ENCODE measurements around the gene VOPP1.
"Not testable (repeated sequence)": the region's sequence is repeated elsewhere in the genome, so short reads cannot be mapped to it uniquely, and the experiment has no call there.

Gene VOPP1

DNA sequence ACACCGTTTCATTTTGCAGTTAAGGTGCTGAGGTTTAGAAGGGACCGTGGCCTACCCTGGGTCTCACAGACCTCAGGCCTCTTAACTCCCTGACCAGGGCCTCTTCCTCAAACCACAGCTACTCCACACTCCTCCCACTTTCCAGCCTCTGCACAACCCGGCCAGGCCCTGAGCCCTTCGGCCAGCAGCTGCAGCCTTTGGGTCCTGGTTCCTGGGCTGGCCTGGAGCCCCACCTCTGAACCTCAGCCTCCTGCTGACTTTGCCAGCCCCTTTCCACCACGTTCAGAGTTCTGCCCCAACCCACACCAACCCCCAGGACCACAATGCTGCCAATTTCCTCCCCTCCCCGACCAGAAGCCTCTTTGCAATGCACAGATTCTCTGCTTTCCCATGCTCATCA, 84.1 kb downstream of the VOPP1 start:
- no peak for DNase-seq (ENCODE audit: low read depth)

DNA sequence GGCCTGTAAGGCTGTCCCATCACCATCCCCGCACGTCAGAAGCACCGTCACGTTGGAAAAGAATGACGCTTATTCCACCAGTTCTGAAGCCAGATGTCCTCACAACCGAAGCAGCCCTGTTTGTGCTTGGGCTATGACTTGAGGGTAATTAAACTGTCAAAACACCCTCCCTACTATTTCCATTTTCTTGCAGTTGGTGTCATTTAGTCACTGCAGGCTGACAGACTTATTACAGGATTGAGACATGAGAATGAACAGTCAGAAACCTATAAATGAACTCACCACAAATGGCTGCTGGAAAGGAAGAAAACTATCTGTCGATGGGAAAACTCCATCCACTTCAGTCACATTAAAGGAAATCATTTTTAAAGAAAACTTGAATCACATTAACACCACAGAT, 85.3 kb downstream of the VOPP1 start:
- no peak for DNase-seq (ENCODE audit: low read depth)

DNA sequence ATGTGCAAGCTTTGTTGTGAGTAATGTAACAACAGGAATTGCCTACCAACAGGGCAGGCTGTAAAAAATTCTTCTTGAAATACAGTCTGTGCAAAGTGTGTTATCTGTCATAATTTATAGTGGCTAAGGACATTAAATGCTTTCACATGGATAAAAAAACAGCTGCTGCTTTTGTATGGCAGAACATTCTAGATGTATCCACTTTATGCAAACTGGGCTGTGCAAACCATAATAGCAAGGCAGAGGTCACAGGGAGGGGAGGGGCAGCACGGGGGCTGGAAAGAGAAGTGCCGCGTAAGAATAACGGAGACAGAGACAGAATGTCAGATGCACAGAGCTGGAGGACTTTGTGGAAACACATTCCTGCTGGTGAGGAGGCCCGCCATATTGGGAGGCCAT, 86.1 kb downstream of the VOPP1 start:
- no peak for DNase-seq (ENCODE audit: low read depth)

DNA sequence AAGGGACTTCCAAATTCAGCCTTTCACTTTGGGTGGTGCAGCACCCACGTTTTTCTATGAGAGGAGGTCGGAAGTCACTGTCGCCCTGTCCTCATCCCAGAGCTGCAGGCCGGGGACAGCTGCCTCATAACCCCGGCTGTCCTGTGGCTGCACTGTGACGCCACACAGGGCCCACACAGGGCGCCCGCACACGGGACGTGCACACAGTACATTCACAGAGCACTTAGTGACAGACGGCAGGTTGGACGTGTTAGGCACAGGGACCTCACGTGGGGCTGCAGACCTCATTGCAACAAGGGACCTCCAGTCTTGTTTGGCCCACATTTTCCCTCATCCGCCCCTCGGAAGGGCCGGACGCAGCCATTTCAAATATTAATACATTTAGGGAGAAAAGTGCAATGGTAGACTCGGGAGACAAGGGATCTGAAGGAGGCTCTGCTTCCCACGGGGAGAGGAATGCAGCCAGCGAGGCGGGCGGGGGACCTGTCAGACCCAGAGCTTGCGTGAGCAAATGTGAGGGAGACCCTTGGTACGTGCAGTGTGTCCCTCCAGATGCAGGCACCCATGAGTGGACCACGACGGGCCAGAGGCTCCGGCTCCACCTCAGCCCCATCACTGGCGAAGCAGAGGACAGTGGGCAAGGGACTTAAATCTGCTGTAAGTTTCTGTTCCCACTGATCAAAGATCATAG, 86.7 kb downstream of the VOPP1 start:
- no peak for DNase-seq (ENCODE audit: low read depth)

DNA sequence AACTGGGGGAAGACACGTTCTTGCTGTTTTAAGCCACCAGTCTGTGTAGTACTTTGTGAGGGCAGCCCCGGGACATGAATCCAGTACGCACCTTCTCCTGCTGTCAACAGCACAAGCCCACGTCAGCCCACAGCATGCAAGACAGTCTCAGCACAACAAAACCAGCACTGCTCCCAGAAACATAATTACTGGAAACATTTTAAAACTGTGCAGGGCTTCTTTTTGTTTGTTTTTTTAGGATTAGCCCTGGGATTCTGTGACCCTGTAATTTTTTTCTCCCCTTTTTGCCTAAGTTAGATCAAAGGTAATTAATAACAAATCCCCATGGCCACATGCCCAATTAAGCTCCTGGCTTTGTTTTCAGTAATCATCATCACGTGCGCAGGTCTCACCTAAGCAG, 87.5 kb downstream of the VOPP1 start:
- DNase-seq (ENCODE audit: low read depth): no peak

DNA sequence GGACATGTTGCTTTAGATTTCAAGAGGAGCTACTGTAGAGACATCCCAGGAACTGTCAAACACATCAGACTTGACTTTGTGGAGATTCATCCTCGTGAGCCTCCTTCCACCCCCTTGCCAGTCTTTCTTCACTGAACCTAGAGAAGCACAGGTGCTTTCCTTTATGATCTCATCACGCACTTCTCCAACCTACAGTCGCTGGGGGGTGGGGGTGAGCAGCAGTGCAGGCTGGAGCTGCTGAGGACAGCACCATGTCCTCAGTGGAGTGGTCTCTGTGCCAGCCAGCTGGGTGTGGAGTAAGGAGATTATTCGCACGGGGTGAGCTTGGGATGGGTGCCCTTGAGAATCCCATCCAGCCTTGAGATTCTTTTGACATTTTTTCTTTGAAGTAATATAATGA, 88.1 kb downstream of the VOPP1 start:
- DNase-seq (ENCODE audit: low read depth): no peak

DNA sequence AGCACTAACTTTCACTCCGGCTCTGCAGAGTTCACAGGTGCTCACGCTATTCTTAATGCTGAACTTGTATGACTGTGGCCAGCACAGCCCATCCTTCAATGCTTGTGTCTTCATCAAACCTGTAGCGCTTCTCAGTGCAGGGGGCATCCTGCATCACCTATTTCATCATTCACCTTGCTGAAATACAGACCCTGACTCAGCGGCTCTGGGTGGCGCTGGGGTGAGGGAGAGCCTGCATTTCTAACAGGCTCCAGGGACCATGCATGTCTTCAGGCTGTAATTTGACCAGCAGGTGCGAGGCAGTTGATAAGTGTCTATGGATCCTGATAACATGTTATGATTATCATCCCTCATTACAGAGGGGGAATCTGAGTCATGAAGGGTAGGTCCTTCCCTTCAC, 89.3 kb downstream of the VOPP1 start:
- no peak for DNase-seq (ENCODE audit: low read depth)

DNA sequence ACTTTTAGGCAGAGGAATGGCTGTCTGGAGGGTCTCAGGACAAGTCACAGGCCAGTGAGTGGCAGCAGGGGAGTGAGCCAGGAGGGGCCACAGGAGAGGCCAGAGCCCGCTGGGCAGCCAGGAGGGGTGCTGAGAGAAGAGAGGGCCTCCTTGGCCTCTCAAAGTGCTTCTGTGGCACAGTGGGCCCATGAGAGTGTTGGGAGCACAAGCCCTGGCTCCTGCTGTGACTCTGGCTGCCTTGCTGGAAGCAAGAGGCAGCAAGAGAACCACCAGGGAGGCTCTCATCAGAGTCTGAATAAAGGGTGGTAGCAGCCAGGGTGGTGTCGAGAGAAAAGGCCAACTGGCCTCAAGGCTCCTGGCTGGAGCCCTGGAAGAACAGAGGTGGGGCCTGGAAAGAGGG, 91.1 kb downstream of the VOPP1 start:
- DNase-seq (ENCODE audit: low read depth): no peak

DNA sequence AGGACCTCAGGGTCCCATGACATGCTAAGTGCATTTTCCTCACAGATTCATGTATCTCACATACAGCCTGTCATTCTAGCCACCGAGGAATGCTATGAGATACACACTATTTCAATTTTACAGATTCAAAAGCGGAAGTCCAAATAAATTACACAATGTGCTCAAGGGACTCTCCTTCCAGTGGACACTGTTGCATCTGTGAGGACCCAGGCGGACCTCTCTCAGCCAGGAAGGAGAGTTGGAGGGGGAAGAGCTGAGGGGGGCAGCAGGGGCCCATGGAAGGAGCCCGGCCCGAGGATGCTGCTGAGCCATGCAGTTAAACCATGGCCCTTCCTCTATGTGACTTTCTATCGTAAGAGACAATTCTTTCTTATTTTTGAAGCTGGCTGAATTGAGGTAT, 93.6 kb downstream of the VOPP1 start:
- no peak for DNase-seq (ENCODE audit: low read depth)

DNA sequence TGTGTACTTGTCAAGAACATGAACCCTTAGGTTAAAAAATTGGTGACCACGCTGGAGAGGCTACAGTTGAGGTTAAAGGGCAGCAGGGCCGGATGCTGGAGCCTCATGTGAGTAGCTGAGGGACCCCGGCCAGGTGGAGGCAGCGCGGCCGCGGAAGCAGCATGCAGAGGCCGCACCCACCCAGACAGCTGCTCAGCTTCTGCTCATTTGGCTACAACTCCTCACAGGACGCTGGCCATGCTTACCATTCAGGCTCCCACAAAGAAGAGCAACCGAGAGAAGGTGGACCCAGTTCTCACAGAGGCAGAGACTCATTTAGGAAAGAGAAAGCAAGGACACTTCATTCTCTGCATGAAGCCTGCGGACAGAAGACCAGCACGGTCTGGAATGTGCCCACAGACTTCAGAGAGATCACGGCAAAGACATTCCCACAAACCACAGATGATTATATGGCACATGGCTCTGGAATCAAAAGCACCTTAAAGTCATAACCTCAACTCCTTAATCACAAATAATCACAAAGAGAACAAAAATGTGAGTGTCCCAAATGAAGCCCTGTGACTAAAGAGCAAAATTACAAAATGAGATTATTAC, 94.4 kb downstream of the VOPP1 start:
- peak; percentile 93 for DNase-seq (ENCODE audit: low read depth)

DNA sequence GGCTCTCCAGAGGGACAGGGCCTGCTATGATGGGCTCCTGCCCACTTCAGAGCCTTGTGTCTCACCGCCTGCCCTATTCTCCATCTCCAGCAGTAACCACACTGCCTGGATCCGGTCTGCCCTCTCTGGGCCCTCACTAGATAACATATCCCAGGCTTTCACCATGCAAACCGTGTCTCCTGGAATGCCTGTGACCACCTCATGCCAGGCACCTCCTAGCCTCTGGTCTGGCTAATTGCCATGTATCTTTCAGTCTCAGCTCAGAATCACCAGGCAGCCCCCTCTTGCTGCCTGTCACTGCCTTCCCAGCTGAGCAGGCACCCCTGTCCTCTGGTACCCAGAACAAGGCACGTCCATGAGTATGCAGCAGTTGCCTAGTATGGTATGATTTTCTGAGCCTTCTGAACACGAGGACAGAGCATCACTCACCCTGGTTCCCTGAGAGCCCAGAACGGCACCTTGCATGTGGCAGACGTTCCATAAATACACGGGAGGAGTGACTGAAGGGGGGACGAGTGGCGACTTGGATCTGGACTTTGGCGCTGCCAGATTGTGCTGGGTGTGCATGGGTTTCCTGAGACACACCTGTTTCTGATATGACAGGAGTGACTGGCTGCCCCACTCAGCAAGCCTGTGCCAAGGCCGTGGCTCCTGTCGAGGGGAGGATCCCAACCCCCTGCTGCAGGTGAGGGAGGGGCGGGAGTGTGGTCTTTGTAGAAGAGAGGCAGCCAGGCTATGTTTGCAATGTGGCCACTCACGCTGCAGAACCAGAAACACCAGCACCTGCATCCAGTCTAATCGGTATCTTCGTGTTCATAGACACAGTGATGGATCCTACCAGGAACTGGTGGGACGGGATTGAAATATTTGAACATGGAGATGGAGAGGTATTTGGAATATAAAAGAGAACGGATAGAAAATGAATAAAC, 95.2 kb downstream of the VOPP1 start:
- no peak for DNase-seq (ENCODE audit: low read depth)

DNA sequence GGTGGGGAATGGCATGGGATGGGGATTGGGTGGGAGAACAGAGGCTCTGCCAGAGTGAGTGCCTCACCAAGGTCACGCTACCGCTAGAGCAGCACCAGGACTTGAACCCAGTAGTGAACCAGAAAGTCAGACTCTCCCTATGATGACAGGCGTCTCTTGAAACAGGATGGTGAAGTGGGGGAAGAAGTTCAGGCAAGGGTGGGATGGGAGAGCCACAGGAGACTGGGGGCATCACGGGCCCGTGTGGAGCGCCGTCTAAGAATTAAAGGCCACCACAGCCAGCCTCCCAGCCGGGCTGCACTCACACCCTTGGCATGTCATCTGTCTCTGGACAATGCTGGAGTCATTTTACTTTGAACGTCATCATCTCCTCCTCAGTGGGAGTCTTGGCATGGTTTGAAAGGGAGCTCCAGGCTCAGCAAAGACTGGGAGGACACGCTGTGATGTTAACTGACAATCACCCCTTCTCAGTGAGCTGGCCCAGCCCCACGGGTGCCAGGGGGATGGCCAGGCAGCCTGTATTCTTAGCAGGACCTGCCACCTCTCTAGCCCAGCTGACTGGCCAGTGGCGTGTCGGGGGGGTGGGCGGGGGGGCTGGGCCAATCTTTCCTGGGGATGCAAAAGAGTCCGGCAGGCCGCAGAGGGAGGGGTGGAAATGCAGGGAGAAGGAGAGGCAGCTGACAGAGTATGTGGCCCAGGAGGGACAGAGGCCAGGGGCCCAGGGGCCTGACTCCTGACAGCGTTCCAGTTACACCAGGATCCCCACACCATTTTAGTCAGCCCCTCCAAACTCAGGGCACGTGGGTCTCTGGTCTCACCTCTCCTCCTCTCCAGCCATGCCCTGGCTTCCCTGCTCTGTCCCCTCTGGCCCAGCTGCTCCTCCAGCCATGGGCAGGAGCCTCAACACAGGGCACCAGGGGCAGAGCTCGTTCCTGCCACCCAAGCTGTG, 96.2 kb downstream of the VOPP1 start:
- peak; percentile 36 for DNase-seq (ENCODE audit: low read depth)

DNA sequence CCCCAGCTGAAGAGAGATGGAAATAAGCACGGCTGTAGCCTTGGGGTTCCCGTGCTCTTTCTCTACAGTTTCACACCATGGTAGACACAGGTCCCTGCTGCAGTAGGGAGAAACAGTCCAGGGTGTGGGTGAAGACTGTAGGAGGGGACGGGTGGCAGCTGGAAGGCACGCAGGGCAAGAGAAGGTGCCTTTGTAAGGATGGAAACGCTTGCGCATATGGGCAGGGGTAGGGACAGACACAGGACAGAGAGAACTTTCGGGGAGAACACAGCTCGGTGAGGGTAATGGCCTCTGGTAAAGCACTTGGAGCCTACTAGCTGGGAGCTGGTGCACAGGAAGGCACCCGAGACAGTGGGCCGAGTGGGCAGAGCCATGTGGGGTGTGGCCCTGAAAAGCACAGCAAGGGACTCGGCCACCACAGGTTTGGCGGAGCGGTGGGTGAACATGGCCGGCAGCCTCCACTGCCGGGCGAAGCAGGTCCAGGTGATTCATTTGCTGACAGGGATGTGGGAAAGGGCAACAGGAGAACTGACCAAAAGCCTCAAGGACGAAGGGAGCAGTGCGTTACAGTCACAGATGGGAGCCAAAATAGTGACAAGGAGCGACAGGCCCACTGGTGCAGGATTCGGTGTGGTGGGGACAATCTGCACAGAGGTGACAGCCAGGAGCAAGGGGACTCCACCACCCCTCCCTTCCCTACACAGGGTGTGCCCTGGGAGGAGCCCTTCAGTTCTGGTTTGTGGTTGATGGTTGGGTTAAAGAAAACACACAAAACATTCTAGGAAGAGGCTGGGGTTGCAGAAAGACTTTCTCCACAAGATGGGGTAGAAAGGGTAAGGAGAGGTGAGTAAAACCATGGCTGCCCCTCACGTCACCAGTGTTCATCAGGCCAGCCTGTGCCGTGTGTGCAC, 97.1 kb downstream of the VOPP1 start:
- no peak for DNase-seq (ENCODE audit: low read depth)

DNA sequence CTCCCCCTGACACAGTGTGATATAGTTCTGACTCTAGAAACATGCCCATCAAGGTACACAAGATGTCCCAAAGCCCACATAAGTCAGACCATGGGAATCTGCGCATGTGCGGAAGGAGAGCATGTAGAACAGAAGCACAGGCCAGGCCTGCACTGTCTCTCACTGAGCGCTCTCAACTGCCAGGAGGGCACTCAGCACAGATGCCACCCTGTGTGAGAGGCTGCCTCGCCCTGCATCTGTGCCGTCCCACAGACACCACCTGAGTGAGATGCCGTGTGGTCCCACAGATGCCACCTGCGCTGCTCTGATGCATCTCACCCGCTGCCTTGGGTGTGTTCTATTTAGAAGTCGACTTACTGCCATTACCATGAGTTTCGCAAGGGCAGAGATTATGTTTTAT, 98.4 kb downstream of the VOPP1 start:
- no peak for DNase-seq (ENCODE audit: low read depth)

DNA sequence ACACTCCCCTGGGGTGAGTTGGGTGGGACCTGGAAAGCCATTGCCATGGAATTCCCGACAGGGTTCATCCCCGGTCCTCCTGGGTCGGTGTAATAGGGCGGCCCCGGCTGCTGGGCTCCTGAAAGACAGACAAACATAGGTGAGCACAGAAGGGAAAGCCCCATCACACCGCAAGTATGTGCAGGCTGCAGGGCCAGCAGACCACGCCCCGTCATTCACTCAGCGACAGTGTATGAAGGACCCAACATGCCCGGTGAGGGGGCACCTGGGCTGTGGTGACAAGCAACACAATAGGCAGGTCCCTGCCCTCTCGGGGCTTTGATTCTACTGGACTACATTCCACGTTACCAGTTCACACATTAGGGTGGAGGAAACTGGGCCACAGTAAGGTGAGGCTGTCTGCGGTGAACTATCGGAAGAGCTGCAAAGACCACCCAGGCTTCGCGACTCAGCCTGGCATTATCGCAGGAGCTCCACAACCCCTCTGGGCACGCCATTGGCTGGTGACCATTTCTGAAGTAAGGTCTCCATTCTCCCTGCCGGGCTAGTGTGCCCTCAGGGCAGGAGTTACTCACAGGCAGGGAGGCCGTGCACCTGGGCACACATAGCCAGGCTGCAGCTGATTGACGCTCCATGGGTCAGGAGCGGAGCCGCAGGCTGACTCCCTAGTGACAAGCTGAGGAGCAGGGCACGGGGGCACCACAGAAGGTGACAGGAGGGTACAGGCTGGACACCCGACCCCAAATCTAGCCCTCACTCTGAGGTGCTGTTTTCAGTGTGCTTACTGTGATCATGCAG, 99.2 kb downstream of the VOPP1 start:
- DNase-seq (ENCODE audit: low read depth): no peak

DNA sequence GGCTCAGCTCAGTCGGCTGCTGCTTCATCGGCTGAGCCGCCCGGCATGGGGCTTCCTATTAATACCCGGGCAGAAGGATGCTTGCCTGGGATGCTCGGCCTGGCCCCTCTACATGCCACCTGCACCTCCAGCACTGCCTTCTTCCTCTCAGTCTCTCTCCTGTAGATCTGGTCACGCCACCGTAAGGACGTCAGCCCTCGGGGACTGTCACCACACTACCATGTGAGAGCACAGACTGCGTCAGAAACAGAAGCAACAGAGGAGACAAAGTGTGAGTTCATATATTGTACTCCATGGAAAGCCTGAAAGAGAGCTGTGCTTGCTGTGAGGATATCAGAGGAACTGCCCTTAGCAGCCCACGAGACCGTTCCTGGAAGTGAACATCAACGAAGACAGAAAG, 99.9 kb downstream of the VOPP1 start:
- not testable (repeated sequence) for DNase-seq (ENCODE audit: low read depth)

DNA sequence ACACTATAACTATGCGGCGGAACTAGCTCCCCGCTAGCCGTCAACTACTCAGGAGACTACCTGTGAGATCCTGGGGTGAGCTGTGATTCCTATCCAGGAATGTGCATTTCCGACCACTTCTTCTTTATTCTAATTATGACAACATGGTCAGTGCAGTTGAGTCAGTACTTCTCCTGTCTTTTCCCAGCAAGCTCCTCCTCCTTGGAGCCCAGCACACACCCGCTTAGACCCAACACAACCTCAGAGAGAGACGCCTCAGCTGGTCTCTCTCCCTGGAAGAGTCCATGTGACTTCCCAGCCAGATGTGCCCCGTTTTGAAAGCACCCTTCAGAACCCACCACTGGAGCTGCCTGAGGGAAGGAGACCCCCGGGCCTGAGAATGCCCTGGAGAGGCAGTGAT, 100.7 kb downstream of the VOPP1 start:
- not testable (repeated sequence) for DNase-seq (ENCODE audit: low read depth)

DNA sequence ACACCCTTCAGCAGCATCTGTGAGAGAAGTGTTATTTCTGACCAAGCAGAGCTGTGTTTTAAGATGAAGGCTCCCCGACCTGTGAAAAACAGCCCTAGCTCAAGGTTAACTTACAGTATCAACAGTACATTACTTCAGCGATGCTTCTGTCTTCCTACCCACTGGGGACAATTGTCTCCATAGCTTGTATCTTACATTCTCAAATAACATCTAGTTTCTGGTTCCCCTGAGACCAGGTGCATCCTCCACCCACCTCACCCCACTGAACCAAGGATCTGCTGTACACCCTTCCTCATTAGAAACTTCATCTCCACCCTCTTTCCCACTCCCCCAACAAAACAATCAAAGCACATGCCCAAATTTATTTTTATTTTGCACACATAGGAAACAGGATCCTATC, 102.0 kb downstream of the VOPP1 start:
- DNase-seq (ENCODE audit: low read depth): no peak

DNA sequence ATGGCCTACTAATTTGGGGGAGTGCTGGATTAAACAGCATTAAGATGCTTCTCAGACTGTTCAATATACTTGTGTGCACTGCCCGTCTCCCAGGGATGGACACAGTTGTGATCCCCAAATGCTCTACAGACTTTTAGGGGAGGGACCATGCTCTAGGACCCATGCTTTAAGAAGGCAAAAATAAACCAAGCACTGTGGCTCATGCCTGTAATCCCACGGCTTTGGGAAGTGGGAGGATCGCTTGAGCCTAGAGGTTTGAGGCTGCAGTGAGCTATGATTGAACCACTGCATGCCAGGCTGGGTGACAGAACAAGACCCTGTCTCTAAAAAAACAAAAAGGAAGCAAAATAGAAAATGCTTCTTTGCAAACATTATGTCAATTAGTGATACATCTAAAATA, 102.6 kb downstream of the VOPP1 start:
- DNase-seq (ENCODE audit: low read depth): no peak

DNA sequence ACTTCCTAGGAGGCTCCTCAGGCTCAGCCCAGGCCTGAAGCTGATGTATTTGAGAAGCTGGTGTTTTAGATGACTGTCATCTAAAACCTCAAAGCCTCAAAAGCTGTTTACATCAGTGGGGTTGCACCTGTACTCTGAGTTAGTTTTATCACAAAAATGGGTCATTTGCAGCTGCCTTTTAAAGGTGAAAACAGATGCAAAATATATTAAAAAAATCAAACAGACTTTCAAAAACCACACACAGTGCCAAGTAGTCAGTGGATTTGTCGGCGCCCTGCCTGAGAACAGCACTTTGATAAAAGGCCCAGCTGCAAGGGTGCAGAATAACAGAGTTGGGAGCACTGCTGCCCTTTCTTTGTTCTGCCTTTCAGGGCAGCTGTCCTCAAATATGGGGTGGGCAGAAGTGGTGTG, 103.0 kb downstream of the VOPP1 start:
- DNase-seq (ENCODE audit: low read depth): no peak
